Activated CD4-positive, CD25-positive, alpha-beta regulatory T cell treated with anti-CD3 and anti-CD28 coated beads, Interleukin-2, amount 50 U/mL, for 16 hours (primary cell): ENCODE data around the gene SDC3.

ENCODE experiments used
- DNase-seq: peaks from one replicate; pipeline ENCODE4 v3.0.0-alpha.2; 2020; ENCODE audit warnings: low read depth, low spot score

Gene SDC3

GRCh38 chr1:30822006-30822405, 86.6 kb downstream of the SDC3 start:
- no peak for DNase-seq

GRCh38 chr1:30820299-30820698, 88.3 kb downstream of the SDC3 start:
- DNase-seq: no peak
